AG08396 (cell line): ENCODE data around the gene MAGI2.
"Not testable (repeated sequence)": the region's sequence is repeated elsewhere in the genome, so short reads cannot be mapped to it uniquely, and the experiment has no call there.

Source experiments
- DNase-seq: peaks from one replicate; pipeline ENCODE4 v3.0.0; 2012; ENCODE audit warnings: low spot score, mixed read lengths

The MAGI2 gene

DNA sequence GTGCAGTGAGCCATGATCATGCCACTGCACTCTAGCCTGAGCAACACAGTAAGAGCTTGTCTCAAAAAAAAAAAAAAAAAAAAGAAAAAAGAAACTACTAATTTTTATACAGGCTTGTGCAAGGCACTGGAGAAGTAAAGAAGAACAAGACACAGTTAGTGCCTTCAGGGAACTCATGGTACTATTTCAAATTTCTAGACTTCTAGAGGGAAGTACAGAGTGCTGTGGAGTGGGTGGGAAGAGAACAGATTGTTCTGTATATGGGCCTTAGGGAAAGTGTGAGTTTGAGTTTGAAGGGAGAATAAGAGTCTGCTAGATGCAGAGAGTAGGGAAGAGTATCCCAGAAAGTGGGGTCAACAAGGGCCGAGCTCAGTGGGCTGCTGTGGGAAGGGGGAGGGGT lies 1420.1 kb downstream of the MAGI2 start:
- DNase-seq, result no peak

DNA sequence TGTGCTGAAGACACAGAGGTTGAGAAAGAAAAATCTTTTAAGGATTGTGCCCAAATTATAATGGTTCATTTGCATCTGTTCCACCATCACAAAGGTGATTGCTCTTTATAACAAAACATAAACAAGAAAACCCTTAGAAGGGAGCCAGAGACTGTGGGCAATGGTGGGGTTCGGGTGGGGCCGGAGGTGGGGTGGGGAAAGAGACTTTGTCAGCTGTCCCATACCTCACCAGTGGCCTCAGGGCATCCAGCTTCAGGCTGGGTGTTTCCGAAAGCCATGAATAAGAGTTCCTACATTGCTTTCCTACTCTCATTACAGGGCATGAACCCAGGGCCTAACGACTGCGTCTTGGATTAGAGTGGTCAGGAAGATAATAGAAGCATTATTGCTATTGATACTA lies 1427.0 kb downstream of the MAGI2 start:
- no peak for DNase-seq

DNA sequence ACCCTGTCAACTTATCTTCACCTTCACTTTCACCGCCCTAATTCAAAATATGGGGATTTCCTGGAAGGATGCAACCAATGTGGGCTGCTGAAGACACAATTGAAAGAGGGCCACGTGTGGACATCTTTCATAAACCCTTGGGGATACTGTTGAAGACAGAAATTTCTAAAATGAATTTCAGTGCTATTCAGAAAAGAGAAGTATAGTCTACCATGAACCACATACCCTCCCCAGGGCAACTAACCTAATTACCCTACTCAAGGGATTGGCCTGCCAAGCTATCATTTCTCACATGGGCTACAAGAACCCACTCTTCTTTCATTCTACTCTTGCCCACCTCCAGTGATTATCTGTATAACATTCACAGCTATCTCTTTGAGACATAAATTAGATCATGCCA lies 1428.9 kb downstream of the MAGI2 start:
- DNase-seq, result no peak

DNA sequence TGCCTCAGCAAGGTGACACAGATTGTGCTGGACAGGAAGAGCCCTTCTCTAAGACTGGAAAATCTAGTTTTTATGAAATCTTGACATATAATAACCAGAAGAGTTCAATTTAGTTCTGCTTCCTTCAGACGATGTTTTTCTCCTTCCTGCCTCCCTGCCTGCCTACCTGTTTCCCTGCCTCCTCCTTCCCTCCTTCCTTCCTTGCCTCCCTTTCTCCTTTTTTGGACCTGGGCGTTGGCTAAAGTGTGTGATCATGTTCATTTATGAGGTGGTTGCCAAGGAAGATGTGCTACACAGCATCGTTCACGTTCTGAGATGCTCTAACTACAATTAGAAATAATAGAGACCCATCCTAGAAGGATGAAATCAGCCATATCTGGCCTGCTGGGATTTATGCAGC lies 1430.3 kb downstream of the MAGI2 start:
- no peak for DNase-seq

DNA sequence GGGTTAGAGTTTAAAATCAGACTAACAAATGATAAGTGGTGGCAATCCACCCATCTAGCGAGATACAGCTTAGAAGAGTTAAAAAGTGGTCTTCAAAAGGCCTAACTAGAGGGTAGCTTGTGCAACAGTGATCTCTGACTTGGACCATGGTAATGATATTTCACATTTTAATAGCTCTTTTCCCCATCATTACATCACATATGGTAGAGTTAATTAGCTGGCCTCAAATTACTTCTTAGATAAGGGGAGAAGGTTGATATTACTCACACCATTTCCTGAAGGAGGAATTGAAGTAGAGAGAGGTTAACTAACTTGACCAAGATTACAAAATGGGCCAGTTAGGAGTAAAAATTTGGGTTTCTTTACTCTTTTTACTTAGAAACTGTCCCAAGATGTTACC lies 1431.3 kb downstream of the MAGI2 start:
- DNase-seq, result no peak

DNA sequence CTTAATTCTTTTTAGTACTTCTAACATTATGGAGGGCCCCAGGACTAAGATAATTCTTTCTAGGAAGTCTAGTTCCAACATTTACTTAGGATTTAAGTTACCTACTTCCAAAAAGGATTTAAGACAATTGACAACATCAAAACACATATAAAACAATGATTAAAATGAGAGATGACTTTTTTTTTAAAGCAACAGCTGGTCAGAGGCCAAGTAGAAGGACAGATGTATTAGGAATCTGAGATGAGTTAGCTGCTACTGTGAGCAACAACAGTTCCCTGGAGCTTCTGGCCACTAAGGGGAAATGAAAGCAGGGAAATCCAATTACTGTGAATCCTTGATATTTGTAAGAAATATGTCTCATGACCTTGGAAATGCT lies 1432.6 kb downstream of the MAGI2 start:
- no peak for DNase-seq

DNA sequence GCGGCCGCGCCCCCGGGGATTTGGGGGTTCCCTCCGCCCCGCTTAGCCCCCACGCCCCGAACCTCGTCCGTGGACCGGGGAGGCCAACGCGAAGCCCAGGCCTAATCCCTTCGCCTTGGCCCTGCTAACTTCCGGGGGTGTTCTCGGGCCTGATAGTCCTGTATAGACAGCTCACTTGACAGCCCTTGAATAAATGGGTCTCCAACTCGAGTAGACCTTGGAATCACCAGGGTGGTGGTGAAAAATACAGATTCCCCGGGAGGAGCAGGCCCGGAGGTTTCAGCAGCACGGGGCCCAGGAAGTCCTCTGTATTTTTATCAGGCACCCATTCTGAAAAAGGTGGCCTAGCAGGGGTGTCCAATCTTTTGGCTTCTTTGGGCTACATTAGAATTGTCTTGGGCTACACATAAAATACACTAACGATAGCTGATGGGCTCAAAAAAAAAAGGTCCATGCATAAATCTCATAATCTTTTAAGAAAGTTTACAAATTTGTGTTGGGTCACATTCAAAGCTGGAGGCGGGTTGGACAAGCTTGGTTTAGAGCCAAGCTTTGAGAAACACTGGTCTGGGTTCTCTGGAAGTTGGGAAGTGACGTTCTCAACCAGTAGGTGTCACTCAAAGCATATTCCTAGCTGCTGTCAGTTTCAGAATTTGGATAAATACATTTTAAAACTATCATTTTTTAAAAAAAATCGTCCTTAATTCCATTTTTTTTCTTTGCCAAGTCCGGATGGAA lies 1433.2 kb downstream of the MAGI2 start:
- DNase-seq, result peak; percentile 88

DNA sequence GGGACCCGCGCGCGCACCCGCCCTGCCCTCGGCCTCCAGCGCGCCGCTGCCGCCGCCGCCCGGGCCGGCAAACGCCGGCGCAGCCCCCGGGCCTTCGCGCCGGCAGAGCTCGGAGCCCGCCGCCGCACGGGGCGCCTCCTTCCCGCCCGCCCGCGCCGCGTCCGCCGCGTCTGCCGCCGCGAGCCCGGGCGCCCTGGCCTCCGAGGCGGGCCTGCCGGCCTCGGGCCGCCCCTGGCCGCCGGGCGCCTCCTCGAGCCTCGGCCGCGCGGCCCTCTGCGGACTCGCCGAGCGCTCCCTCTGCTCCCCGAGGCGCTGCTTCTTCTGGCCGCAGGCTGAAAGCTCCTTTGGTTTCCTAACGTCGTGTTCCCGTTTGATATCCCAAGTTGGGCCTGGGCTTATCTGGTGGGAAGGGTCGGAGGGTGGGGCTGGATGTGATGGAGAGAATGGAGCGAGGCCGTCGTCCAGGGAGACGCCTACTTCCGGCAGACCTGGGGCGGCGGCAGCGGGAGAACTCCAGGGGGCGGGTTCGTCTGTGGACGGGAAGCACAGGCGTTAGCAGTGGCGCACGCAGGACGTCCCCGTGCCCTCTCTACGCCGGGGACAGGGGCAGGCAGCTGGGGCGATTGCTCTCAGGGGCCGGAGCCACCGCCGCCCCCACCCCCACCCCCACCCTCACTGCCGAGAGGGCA lies 1433.9 kb downstream of the MAGI2 start:
- peak; percentile 91 for DNase-seq

DNA sequence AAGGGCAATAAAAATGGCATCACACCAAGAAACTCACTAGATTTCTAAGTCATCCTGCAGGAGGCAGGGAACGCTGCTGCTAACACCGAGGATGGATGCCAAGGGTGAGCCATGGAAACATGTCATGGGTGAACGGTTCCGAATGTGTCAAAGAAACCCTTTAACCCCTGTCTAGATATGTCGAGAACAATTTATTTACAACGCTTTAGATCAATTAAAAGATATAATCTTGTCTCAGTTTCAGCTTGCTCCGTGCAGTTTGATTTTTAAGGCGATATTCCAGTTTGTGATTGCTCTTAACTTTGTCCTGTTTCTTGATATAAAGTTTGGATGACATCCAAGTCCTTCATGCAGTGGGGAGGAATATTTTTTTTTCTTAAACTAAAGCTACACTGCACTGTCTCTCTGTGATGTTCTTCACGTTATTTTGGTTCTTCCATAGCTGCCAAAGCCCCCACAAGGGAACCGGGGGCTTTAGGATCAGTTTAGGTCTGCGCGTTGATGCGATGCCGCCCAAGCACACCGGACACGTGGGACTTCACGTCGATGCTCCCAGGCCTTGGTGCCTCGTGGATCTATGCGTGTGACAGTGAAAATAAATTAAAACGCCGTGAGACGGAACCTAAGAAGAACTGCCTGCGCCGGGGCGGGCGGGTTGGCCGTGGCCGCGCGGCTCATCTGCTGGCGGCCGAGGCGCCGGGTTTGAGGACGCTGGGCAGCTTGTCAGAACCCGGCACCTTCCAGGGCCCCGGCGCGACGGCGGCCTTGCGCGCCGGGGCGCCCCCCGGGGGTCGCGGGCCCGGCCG lies 1434.6 kb downstream of the MAGI2 start:
- peak; percentile 77 for DNase-seq

DNA sequence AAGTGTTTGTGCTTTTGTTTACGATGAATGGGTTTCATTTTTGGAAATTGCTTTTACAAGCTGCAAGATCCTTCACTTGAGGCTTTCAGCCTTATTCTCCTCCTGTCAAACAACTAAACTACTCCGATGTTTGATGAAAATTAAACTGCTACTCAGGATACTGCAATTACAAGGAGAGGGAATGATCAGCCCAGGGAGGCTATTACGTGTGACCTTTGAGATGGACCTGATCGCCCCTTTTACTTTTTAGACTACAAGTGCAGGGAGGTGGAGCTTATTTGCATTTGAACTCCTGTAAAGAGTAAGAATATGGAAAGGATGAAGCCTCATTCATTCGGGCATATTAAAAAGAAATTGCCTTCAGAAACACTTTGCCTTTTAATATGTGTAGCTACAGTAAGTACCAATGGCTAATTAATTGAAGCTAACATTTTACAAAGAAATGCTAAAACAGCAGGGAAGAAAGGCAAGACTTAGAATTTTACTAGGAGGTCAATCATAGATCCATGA lies 1435.8 kb downstream of the MAGI2 start:
- no peak for DNase-seq

DNA sequence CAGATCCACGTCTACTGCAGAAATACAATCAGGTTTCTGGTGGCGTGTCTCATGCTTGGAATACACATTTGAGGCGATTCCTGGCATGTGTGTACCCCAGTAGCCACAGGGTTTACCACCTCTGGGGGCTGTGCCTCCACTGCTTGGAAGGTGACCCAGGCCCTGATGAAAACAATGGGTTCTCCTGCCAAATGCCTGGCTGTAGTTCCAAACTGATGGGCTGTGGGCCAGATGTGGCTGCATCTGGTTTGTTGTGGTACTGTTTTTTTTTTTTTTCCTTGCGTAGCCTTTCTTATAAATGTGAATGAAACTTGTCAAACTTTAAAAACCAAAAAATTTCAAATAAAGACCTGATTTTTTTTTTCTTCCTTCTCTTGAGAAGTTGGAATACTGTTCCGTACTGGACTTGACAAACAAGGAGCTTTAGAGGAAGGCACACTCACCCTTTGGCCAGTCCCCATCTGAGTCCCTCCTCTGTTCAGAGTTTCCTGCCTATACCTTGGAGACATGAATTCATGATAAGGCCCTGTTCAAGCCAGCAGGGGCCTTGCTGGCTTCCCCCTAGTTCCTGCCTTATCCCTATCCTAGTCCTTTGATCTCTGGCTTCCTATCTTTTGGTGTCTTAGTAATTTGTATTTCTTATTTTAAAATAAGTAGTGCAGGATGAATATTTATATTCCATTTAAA lies 1437.8 kb downstream of the MAGI2 start:
- DNase-seq, result no peak

DNA sequence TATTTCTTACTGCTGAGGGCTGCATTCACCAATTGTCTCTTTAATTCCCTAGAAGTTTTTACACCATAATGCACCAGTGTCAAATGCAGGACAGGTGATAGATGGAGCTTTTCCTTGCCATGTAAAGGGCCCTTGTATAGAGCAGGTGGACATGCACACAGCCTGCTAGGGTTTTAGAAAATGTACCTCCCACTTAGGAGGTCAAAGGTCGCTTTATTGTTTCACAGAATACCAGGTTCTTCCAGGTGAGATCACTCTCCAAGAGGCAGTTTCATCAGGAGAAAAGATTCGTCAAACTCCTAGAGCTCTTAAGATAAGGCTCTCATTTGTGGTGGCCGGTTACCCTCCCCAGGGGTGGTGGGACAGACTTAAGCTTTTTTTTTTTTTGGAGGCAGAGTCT lies 1439.1 kb downstream of the MAGI2 start:
- no peak for DNase-seq

DNA sequence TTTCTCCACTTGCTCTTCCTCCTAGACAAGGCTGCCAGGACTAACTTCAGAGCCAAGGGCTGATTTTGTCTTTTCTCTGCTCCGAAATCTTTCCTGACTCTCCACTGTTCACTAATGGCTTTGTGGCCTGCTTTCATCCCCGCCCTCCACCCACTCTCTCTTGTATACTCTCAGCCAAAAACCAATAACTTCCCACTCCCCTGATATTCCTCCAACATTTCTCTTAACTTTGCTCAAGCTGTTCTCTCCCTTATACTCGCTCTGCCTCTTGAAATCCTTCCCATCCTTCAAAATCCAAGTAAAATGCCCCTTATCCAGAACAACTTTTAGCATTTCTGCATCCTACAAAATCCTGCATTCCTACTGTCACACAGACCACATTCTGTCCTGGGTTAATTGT lies 1440.1 kb downstream of the MAGI2 start:
- no peak for DNase-seq

DNA sequence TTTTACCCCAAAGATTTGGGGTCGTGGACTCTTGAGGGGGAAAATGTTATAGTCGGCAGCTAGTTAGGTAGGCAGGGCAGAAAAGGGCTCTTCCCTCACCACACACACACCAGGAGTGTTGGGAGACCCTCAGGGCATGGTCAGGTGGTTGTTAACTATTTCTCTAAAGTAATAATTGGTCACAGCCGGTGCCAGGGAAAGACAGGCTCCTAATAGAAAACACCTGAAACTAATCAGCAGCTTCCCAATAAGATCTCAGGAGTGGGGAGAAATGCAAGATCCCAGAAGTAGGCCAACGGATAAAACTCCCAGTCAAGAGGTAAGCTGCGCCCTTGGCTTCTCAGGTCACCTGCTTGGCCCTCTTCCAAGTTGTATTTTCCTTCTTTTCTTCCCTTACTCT lies 1441.8 kb downstream of the MAGI2 start:
- no peak for DNase-seq

DNA sequence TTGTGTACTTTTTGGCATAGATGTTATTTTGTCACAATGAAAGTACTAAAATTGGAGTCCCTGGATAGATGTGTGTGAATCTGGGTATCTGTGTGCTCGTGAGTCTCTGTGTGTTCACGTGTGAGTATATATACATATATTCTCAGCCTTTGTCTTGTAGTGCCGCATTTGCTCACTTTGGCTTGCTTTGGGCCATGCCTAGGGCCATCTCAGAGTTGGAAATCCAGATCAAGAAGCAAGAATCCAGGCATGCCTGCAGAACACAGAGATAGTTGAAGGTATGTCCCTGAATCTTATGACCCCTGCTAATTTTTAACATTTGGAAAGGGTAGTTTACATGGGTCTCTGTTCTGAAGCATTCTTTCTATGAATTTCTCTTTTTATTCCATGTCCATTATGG lies 1446.2 kb downstream of the MAGI2 start:
- no peak for DNase-seq

DNA sequence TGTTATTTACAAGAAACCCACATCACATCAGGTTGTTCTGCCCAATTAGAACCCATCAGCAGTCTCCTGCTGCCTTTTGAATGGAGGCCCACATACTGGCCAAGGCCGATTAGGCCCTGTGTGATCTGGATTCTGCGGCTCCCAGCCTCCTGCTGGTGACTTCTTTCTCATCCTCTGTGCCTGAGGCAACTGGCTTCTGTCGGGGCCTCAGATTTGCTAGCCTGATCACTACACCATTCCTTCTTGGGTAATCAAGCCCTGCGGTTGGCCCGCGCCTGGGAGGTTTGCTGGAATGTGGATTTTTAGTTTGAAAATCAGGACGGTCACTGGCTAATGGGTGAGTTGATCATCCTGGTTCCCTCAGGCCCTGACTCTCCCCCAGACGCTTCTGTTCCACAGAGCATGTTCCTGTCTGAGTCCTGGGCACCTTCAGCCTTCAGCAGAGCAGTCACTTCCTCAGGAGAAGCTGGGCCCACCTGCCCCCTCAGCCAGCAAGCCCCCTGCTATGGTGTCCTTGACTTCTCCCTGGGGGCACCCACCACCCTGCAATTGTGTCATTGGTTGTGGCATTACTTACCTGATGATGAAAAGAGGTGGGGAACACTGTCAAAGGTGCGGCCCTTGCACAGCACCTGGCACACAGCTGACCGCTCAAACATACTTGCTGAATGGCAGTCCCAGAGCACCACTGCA lies 1447.3 kb downstream of the MAGI2 start:
- no peak for DNase-seq

DNA sequence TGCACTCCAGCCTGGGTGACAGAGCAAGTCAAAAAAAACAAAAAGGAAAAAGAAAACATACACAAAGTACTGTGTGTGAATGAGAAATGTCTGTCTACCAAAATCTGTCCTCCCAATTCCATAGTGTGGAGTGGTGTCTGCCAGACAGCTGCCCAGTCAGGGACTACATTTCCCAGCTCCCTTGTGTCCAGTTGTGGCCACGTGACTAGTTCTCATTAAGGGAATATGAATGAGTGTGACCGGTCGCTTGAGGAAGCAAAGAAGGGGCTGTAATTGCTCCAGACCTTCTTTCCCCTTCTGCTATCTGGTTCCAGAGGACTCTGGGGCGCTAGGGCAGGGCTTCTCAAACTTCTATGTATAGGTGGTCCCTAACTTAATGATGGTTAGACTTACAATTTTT lies 1450.8 kb downstream of the MAGI2 start:
- DNase-seq, result no peak

DNA sequence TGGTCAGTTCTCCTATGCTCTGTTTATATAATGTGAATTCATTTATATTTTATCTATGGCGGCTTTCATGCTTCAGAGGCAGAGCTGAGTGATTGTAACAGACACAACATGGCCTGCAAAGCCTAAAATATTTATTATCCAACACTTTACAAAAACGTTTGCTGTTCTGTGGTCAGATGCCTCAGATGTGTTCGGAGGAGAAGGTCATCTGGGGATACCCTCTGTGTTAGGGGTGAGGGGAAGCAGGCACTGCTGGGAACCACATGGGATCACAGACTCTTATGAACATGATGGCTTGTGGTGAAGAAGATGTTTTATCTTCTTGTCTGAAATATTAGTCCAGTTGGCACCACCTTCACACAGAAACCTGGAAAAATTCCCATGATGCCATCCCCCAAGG lies 1451.4 kb downstream of the MAGI2 start:
- DNase-seq, result no peak

DNA sequence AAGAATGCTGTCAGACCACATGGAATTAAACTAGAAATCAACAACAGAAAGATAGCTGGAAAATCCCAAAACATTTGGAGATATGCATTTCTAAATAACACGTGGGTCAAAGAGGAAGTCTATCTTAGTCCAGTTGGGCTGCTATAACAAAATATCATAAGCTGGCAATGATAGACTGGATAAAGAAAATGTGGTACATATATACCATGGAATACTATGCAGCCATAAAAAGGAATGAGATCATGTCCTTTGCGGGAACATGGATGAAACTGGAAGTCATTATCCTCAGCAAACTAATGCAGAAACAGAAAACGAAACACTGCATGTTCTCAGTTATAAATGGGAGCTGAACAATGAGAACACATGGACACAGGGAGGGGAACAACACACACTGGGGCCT lies 1454.3 kb downstream of the MAGI2 start:
- not testable (repeated sequence) for DNase-seq

DNA sequence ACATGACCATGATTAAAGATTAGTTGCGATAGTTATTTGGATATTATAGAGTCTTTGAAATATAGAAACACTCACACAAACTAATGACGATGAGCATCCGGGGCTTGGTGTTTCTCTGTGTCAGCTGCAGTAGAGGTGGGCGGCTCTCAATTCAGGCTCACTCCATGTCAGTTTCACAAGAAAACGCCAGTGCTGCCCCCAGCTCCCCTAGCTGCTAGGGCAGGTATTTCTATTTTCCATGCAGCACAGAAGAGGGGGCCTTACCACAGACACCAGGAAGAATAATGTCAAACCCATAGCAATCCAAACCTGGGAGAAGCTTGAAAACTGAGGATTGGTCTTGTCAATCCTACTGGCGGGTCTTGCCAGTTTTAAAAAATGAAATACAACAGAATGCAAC lies 1457.8 kb downstream of the MAGI2 start:
- DNase-seq, result no peak

DNA sequence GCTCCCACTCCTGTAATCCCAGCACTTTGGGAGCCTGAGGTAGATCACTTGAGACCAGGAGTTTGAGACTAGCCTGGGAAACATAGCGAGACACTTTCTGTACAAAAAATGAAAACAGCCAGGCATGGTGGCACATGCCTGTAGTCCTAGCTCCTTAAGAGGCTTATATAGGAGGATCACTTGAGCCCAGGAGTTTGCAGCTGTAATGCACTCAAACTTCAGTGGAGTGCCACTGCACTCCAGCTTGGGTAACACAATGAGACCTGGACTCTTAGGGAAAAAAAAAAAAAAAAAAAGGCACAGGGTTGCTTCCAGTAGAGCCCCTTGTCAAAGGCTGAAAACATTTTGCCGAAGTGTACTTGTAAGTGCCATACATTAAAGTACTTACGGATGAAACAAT lies 1459.6 kb downstream of the MAGI2 start:
- DNase-seq, result no peak

DNA sequence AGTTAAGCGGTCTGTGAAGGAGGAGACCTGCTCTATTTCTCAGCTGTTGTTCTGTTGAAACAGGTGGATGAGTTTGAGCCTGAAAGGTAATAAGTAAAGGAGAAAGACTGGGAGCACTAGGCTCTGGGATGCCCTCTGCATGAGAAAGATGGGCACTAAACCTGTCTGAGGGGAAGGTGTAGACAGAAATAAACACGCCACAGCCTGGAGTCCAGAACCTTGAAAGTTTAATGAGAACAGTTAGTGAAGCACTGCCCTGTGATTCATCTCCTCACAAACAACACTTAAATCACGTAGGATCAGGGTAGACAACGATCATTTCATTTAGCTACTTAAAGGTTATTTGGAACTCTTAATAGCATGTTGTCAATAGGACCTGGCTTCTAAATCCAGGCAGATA lies 1461.8 kb downstream of the MAGI2 start:
- DNase-seq, result no peak
